Esophagus (tissue), 2 donors: ENCODE measurements around the gene GPX8. TPM values are rescaled to one million over a fixed set of nuclear protein-coding genes. Genes with fewer than 3 reads are reported as not detected.

Experiments used
- H3K27ac ChIP-seq, 2 donors: one replicate each; pipeline ENCODE4 v1.5.1; 2013; ENCODE audit warnings: low read depth in 2 of 2, mild to moderate bottlenecking in 2 of 2, inconsistent platforms in 1 of 2, low read length in 1 of 2, moderate library complexity in 1 of 2
- H3K27me3 ChIP-seq, 2 donors: one replicate each; pipeline ENCODE4 v1.6.1; 2013; ENCODE audit warnings: low read length in 2 of 2, control low read depth in 1 of 2, mild to moderate bottlenecking in 1 of 2; ENCODE audit not compliant: insufficient read depth in 2 of 2, control insufficient read depth in 1 of 2
- H3K36me3 ChIP-seq, 2 donors: one replicate each; pipeline ENCODE4 v1.6.1; 2013; ENCODE audit warnings: low read length in 1 of 2; ENCODE audit not compliant: control insufficient read depth in 2 of 2, insufficient read depth in 2 of 2
- H3K4me1 ChIP-seq, 2 donors: one replicate each; pipeline ENCODE4 v1.6.1; 2013; ENCODE audit warnings: low read length in 1 of 2; ENCODE audit not compliant: control insufficient read depth in 2 of 2, insufficient read depth in 2 of 2
- H3K4me3 ChIP-seq, 2 donors: one replicate each; pipeline ENCODE4 v1.5.1; 2013; ENCODE audit warnings: low read length in 2 of 2, mild to moderate bottlenecking in 2 of 2, low read depth in 1 of 2, moderate library complexity in 1 of 2
- H3K9me3 ChIP-seq, 2 donors: one replicate each; pipeline ENCODE4 v1.6.1; 2013; ENCODE audit warnings: mild to moderate bottlenecking in 2 of 2, low read depth in 1 of 2, low read length in 1 of 2, moderate library complexity in 1 of 2; ENCODE audit not compliant: control insufficient read depth in 2 of 2, insufficient read depth in 1 of 2
- WGBS, 2 donors: extraction: QIAGEN DNeasy Blood & Tissue Kit; methylation state at CpG; one replicate each; pipeline ENCODE4 v1.1.7; 2013; 5-methylcytosine and 5-hydroxymethylcytosine counted together
- polyA plus RNA-seq, 2 donors: library from polyadenylated mRNA; stranded (reverse); fragments of 200-250 nt; gene quantifications; one replicate each; pipeline ENCODE4 v1.2.3, GENCODE V29; 2013
- donor health status: healthy with polysubstance abuse.
- donor health status: Bipolar disorder and iron deficiency.

GPX8 gene
- polyA plus RNA-seq, 2 donors = 3.0 to 3.7 TPM

GRCh38 chr5:55188656-55189540, 28.9 kb downstream of the GPX8 start:
- WGBS, 2 donors = 50 to 58% methylated on average over 6 of the region's 6 CpGs
- Histone ChIP-seq H3K9me3 (no peaks in the 10 kb centered on the region), H3K27me3 (peaks cover 0 to 2% of the 10 kb centered on the region in 2 donors), H3K27ac (no peak overlapping the region), H3K4me1 (no peaks in the 10 kb centered on the region), H3K4me3 (no peak overlapping the region), H3K36me3 (no peaks in the 10 kb centered on the region)

GRCh38 chr5:55191165-55191564, 31.2 kb downstream of the GPX8 start:
- H3K36me3 ChIP-seq = no peaks in the 10 kb centered on the region

GRCh38 chr5:55205001-55205400, 45.0 kb downstream of the GPX8 start:
- no peak overlapping the region for H3K27ac ChIP-seq
- WGBS, 2 donors = 45 to 54% methylated on average over 2 of the region's 2 CpGs
- H3K9me3 ChIP-seq = no peaks in the 10 kb centered on the region
- no peaks in the 10 kb centered on the region for H3K4me1 ChIP-seq
- no peaks in the 10 kb centered on the region for H3K27me3 ChIP-seq
- H3K36me3 ChIP-seq = no peaks in the 10 kb centered on the region
- H3K4me3 ChIP-seq = no peak overlapping the region

More at GRCh38 chr5:55191165-55191564, 31.2 kb downstream of the GPX8 start:
- H3K27me3 ChIP-seq = peaks cover 0 to 2% of the 10 kb centered on the region in 2 donors
- no peaks in the 10 kb centered on the region for H3K4me1 ChIP-seq
- 70 to 72% methylated on average over 2 of the region's 2 CpGs for WGBS, 2 donors
- no peak overlapping the region for H3K4me3 ChIP-seq
- no peaks in the 10 kb centered on the region for H3K9me3 ChIP-seq
- no peak overlapping the region for H3K27ac ChIP-seq

- H3K27me3 ChIP-seq = no peaks in the 10 kb centered on the region
- no peak overlapping the region for H3K4me3 ChIP-seq
- H3K27ac ChIP-seq = no peak overlapping the region
- H3K4me1 ChIP-seq = no peaks in the 10 kb centered on the region
- no peaks in the 10 kb centered on the region for H3K9me3 ChIP-seq
- no peaks in the 10 kb centered on the region for H3K36me3 ChIP-seq
- WGBS, 2 donors = 58 to 67% methylated on average over 2 of the region's 2 CpGs
Observed at GRCh38 chr5:55211184-55211874, 51.4 kb downstream of the GPX8 start.

Other genes with a start within 250 kb of the GPX8 start
- gene ESM1, start 174.6 kb upstream of the GPX8 start, polyA plus RNA-seq = under 1 TPM in 1 of 2 donors, not detected in 1; 0.16 TPM
- under 1 TPM; 0.22 to 0.43 TPM for gene GZMK, start 135.9 kb upstream of the GPX8 start, polyA plus RNA-seq
- gene GZMA, start 57.5 kb upstream of the GPX8 start, polyA plus RNA-seq = 1 to 10 TPM; 2.5 to 2.8 TPM
- gene CDC20B, start 13.0 kb downstream of the GPX8 start, polyA plus RNA-seq = not detected
- gene MCIDAS, start 67.1 kb downstream of the GPX8 start, polyA plus RNA-seq = under 1 TPM; 0.04 to 0.06 TPM
- 1 to 10 TPM; 1.2 to 2.0 TPM for gene CCNO, start 73.4 kb downstream of the GPX8 start, polyA plus RNA-seq
- 10 to 100 TPM in 1 of 2 donors, 1 to 10 TPM in 1; 5.0 to 11.0 TPM for gene DHX29, start 147.5 kb downstream of the GPX8 start, polyA plus RNA-seq
- 10 to 100 TPM; 19.1 to 21.2 TPM for gene MTREX, start 147.8 kb downstream of the GPX8 start, polyA plus RNA-seq